Measurements from ENCODE around the gene PLEKHD1. TPM values are rescaled to one million over a fixed set of nuclear protein-coding genes. Genes with fewer than 3 reads are reported as not detected.

Gene PLEKHD1
- total RNA-seq, 4 donors from 2014 or later = 0.04 to 0.10 TPM; not detected in 2

DNA sequence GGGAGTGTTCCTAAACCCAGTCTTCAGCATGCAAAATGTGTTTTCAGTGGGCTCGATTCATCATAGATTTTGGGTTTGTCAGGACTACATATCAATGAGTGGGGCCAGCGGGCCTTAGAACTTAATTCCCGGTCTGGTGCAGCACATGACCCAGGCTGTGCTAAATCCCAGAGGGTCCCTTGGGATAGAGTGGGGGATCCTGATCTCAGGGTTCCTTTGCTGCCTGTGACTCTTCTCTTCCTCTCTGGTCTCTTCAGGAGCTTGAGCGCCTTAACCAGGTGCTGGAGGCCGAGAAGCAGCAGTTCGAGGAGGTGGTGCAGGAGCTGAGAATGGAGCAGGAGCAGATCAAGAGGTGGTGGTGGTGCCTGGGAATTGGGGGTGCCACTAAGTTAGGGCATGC, 37.5 kb downstream of the PLEKHD1 start:
- ATAC-seq (no peak), DNase-seq (no peak)
- H3K4me1 ChIP-seq = no peaks in the 10 kb centered on the region
- TF ChIP-seq, protein P1, sequence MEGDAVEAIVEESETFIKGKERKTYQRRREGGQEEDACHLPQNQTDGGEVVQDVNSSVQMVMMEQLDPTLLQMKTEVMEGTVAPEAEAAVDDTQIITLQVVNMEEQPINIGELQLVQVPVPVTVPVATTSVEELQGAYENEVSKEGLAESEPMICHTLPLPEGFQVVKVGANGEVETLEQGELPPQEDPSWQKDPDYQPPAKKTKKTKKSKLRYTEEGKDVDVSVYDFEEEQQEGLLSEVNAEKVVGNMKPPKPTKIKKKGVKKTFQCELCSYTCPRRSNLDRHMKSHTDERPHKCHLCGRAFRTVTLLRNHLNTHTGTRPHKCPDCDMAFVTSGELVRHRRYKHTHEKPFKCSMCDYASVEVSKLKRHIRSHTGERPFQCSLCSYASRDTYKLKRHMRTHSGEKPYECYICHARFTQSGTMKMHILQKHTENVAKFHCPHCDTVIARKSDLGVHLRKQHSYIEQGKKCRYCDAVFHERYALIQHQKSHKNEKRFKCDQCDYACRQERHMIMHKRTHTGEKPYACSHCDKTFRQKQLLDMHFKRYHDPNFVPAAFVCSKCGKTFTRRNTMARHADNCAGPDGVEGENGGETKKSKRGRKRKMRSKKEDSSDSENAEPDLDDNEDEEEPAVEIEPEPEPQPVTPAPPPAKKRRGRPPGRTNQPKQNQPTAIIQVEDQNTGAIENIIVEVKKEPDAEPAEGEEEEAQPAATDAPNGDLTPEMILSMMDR (IDR thresholded peaks at IDR 0.05 in 4 of 5, conservative IDR thresholded peaks at IDR 0.05 in 1 of 5) = no peak
- TF ChIP-seq POLR2A (IDR thresholded peaks at IDR 0.05) = no peak
- H3K9me3 ChIP-seq = no peaks in the 10 kb centered on the region
- H3K27me3 ChIP-seq = no peaks in the 10 kb centered on the region
- no peaks in the 10 kb centered on the region for H3K36me3 ChIP-seq
- intact Hi-C loops (cut with DNase I; ENCODE audit: low total_unique reads) (no loop called here), in situ Hi-C loops (cut with MboI; ENCODE audit: low sequenced_read_pairs in 4 of 4) (no loop called here)
- no peak overlapping the region for H3K4me3 ChIP-seq
- H3K27ac ChIP-seq = no peak overlapping the region

DNA sequence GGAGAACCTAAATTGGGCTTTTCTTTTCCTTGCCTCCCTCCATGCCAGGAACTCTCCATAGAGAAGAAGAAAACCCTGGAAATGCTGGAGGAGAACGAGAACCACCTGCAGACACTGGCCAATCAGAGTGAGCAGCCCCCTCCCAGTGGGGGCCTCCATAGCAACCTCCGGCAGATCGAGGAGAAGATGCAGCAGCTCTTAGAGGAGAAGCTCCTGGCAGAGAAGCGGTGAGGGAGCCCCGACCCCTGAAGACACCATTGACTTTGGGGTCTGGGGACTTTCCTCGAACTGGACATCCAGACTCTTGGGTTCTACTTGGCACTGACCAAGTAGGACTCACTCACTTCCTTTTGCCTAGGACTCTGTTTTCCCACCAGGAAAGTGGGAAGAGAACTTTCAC, 41.4 kb downstream of the PLEKHD1 start:
- TF ChIP-seq POLR2A (IDR thresholded peaks at IDR 0.05) = no peak
- TF ChIP-seq, protein P1 (IDR thresholded peaks at IDR 0.05 in 4 of 5, conservative IDR thresholded peaks at IDR 0.05 in 1 of 5) = no peak
- H3K27me3 ChIP-seq = no peaks in the 10 kb centered on the region
- no peak for ATAC-seq
- no peak overlapping the region for H3K27ac ChIP-seq
- intact Hi-C loops (cut with DNase I; ENCODE audit: low total_unique reads) (no loop called here), in situ Hi-C loops (cut with MboI; ENCODE audit: low sequenced_read_pairs in 4 of 4) (no loop called here)
- H3K9me3 ChIP-seq = no peaks in the 10 kb centered on the region
- no peak for DNase-seq
- H3K4me1 ChIP-seq = no peaks in the 10 kb centered on the region
- no peaks in the 10 kb centered on the region for H3K36me3 ChIP-seq
- no peak overlapping the region for H3K4me3 ChIP-seq

DNA sequence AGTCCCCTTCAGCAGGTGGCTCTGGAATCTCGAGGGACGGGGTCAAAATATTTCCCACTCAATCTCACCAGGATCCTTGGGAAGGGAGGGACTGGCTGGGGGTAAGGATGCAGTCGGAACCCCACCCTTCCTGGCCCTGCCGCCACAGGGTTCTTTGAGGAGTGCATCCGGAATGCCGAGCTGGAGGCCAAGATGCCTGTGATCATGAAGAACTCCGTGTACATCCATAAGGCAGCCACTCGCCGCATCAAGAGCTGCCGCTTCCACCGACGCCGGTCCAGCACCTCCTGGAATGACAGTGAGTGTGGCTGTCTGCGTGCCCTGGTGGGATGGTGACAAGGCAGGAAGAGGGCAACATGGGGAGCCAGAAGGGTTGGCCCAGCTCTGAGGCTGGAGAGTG, 43.1 kb downstream of the PLEKHD1 start:
- TF ChIP-seq POLR2A (IDR thresholded peaks at IDR 0.05) = no peak
- TF ChIP-seq, protein P1 (IDR thresholded peaks at IDR 0.05 in 4 of 5, conservative IDR thresholded peaks at IDR 0.05 in 1 of 5) = no peak
- no peaks in the 10 kb centered on the region for H3K4me1 ChIP-seq
- H3K4me3 ChIP-seq = no peak overlapping the region
- in situ Hi-C loops (cut with MboI; ENCODE audit: low sequenced_read_pairs in 4 of 4) (no loop called here), intact Hi-C loops (cut with DNase I; ENCODE audit: low total_unique reads) (no loop called here)
- no peaks in the 10 kb centered on the region for H3K27me3 ChIP-seq
- no peaks in the 10 kb centered on the region for H3K36me3 ChIP-seq
- DNase-seq (no peak), ATAC-seq (no peak)
- no peak overlapping the region for H3K27ac ChIP-seq
- H3K9me3 ChIP-seq = no peaks in the 10 kb centered on the region

DNA sequence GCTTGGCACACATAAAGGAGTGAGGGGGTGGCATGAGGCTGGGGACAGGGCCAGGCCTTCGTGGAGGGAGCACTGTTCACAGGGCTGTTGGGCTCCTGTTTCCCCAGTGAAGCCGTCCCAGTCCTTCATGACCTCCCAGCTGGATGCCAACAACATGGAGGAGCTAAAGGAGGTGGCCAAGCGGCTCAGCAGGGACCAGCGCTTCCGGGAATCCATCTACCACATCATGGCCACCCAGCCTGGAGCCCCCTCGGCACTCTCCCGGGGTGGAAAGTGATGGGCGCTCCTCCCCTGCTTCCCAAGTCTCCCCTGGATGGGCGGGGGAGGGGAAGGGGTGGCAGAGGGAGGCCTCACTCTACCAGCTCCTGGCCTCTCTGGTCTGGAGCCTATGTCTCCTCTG, 43.6 kb downstream of the PLEKHD1 start:
- Histone ChIP-seq H3K4me3 (no peak overlapping the region), H3K27ac (no peak overlapping the region), H3K9me3 (no peaks in the 10 kb centered on the region), H3K27me3 (no peaks in the 10 kb centered on the region), H3K4me1 (no peaks in the 10 kb centered on the region), H3K36me3 (no peaks in the 10 kb centered on the region)
- no peak for DNase-seq
- no peak for ATAC-seq
- in situ Hi-C loops (cut with MboI; ENCODE audit: low sequenced_read_pairs in 4 of 4) (no loop called here), intact Hi-C loops (cut with DNase I; ENCODE audit: low total_unique reads) (no loop called here)
- no peak for TF ChIP-seq POLR2A (IDR thresholded peaks at IDR 0.05)
- TF ChIP-seq, protein P1 (IDR thresholded peaks at IDR 0.05 in 4 of 5, conservative IDR thresholded peaks at IDR 0.05 in 1 of 5) = no peak

GRCh38 chr14:69528930-69529329, 44.4 kb downstream of the PLEKHD1 start:
- in situ Hi-C loops (cut with MboI; ENCODE audit: low sequenced_read_pairs in 4 of 4) = no loop called here
- DNase-seq = no peak

More at GRCh38 chr14:69528930-69529329, 44.4 kb downstream of the PLEKHD1 start:
- H3K4me3 ChIP-seq = no peak overlapping the region
- no peaks in the 10 kb centered on the region for H3K27me3 ChIP-seq
- ATAC-seq = no peak
- H3K4me1 ChIP-seq = no peaks in the 10 kb centered on the region
- TF ChIP-seq, protein P1 (IDR thresholded peaks at IDR 0.05 in 4 of 5, conservative IDR thresholded peaks at IDR 0.05 in 1 of 5) = no peak
- no peak for TF ChIP-seq POLR2A (IDR thresholded peaks at IDR 0.05)
- H3K27ac ChIP-seq = no peak overlapping the region
- no peaks in the 10 kb centered on the region for H3K36me3 ChIP-seq
- no peaks in the 10 kb centered on the region for H3K9me3 ChIP-seq
- intact Hi-C loops (cut with DNase I; ENCODE audit: low total_unique reads) = no loop called here

Data from gastrocnemius medialis (tissue), 4 donors.